ENCODE measurements around the gene TMEM18. TPM values are rescaled to one million over a fixed set of nuclear protein-coding genes. Genes with fewer than 3 reads are reported as not detected.

TMEM18 gene
- 13.5 and 30.4 TPM in 2 replicates for total RNA-seq

GRCh38 chr2:677056-677958, at the start of gene TMEM18:
TMEM18 (minus strand) TSS chr2:677406; CDS start chr2:677345, 61 bp downstream.

Measured in placental pericyte (primary cell).